Keratinocyte (primary cell): ENCODE data around the gene CCDC85C. TPM values are rescaled to one million over a fixed set of nuclear protein-coding genes. Genes with fewer than 3 reads are reported as not detected.

Experiments
- DNase-seq: peaks from one replicate; pipeline ENCODE4 v3.0.0-alpha.2; 2011; ENCODE audit warnings: low read depth, missing footprints, low spot score
- FAIRE-seq: peaks from 2 replicates; lab custom pipeline; 2011; peaks lifted over from hg19 to GRCh38; lab: Jason Lieb, UNC
- H2AFZ ChIP-seq: 2 replicates; pipeline ENCODE4 v1.6.0; 2012; ENCODE audit warnings: low read length, control low read depth, inconsistent platforms; ENCODE audit not compliant: control insufficient read depth
- H3K27ac ChIP-seq: 2 replicates; pipeline ENCODE4 v1.5.1; 2011; ENCODE audit warnings: low read length; ENCODE audit not compliant: control insufficient read depth, insufficient read depth
- H3K27me3 ChIP-seq: 3 replicates; pipeline ENCODE4 v1.6.0; 2011; ENCODE audit warnings: low read length; ENCODE audit not compliant: control insufficient read depth, insufficient read depth; ENCODE audit errors: extremely low read depth
- H3K36me3 ChIP-seq, 2 experiments: 2 replicates in 1 of 2; 3 replicates in 1 of 2; pipeline ENCODE4 v1.5.1; 2011; ENCODE audit warnings: low read length in 2 of 2, mild to moderate bottlenecking in 1 of 2; ENCODE audit not compliant: control insufficient read depth in 2 of 2, insufficient read depth in 2 of 2; ENCODE audit errors: extremely low read depth in 1 of 2
- H3K4me1 ChIP-seq: 3 replicates; pipeline ENCODE4 v1.5.1; 2011; ENCODE audit warnings: low read length; ENCODE audit not compliant: control insufficient read depth, insufficient read depth; ENCODE audit errors: extremely low read depth
- H3K4me2 ChIP-seq: 3 replicates; pipeline ENCODE4 v1.6.0; 2011; ENCODE audit warnings: low read depth, low read length; ENCODE audit not compliant: control insufficient read depth, insufficient read depth; ENCODE audit errors: extremely low read depth
- H3K4me3 ChIP-seq, 3 experiments: fragments of 200-600 bp in 1 of 3; sonication (generic) in 1 of 3; 2 replicates in 2 of 3; 3 replicates in 1 of 3; pipeline ENCODE4 v1.5.1; 2011 to 2016; ENCODE audit warnings: low read length in 3 of 3, mild to moderate bottlenecking in 3 of 3, control low read depth in 2 of 3, inconsistent platforms in 1 of 3, low read depth in 1 of 3, mixed read lengths in 1 of 3, mixed run types in 1 of 3, moderate library complexity in 1 of 3; ENCODE audit not compliant: control insufficient read depth in 2 of 3, insufficient read depth in 2 of 3; ENCODE audit errors: extremely low read depth in 1 of 3
- H3K79me2 ChIP-seq: 2 replicates; pipeline ENCODE4 v1.6.0; 2012; ENCODE audit warnings: low read length; ENCODE audit not compliant: control insufficient read depth, insufficient read depth
- H3K9ac ChIP-seq: 3 replicates; pipeline ENCODE4 v1.6.0; 2011; ENCODE audit warnings: low read length; ENCODE audit not compliant: control insufficient read depth, insufficient read depth; ENCODE audit errors: extremely low read depth
- H3K9me1 ChIP-seq: 3 replicates; pipeline ENCODE4 v1.6.0; 2011; ENCODE audit warnings: low read length; ENCODE audit not compliant: control insufficient read depth, insufficient read depth; ENCODE audit errors: extremely low read depth
- H3K9me3 ChIP-seq: 2 replicates; pipeline ENCODE4 v1.5.1; 2012; ENCODE audit warnings: low read depth, low read length; ENCODE audit not compliant: control insufficient read depth
- H4K20me1 ChIP-seq: 3 replicates; pipeline ENCODE4 v1.6.0; 2011; ENCODE audit warnings: low read length; ENCODE audit not compliant: control insufficient read depth, insufficient read depth; ENCODE audit errors: extremely low read depth
- EZH2 ChIP-seq: IDR thresholded peaks from one replicate; pipeline ENCODE4 v1.6.1; 2012; ENCODE audit warnings: inconsistent platforms, mild to moderate bottlenecking, low read length, moderate library complexity
- dilution Hi-C: fragments of 300-500 bp; cut with MboI; formaldehyde crosslinking; loops from one replicate; pipeline ENCODE4 v1.7.0; 2020; ENCODE audit warnings: low sequenced_read_pairs; ENCODE audit not compliant: extremely low pct_ligation_motif_present
- polyA plus RNA-seq, 5 experiments: library from polyadenylated mRNA; depleted of rRNA in 3 of 5; stranded (reverse) in 3 of 5; stranded (forward) in 1 of 5; unstranded in 1 of 5; fragments of >200 nt; gene quantifications; 1 replicate in 1 of 5; 2 replicates in 3 of 5; 3 replicates in 1 of 5; pipeline versions ENCODE4 v1.2.1 to v1.2.3, GENCODE V29; 2011 to 2012; ENCODE audit warnings: missing spikeins in 2 of 5, low read depth in 1 of 5, low replicate concordance in 1 of 5
- TF ChIP-seq, protein P1 (sequence below), 3 experiments: IDR thresholded peaks in 1 of 3; conservative IDR thresholded peaks in 1 of 3; optimal IDR thresholded peaks in 1 of 3; 2 replicates in 2 of 3; 3 replicates in 1 of 3; pipeline versions ENCODE3 to v1.5.1; 2011; ENCODE audit warnings: low read length in 3 of 3, mild to moderate bottlenecking in 3 of 3, moderate library complexity in 2 of 3, control low read depth in 1 of 3, inconsistent platforms in 1 of 3; ENCODE audit not compliant: insufficient read depth in 2 of 3; ENCODE audit errors: extremely low read depth in 1 of 3

Gene CCDC85C
- polyA plus RNA-seq, 1 donor (not counting 4 experiments of a cell fraction or from before 2014, with no cell fraction given): 13.2 TPM

DNA sequence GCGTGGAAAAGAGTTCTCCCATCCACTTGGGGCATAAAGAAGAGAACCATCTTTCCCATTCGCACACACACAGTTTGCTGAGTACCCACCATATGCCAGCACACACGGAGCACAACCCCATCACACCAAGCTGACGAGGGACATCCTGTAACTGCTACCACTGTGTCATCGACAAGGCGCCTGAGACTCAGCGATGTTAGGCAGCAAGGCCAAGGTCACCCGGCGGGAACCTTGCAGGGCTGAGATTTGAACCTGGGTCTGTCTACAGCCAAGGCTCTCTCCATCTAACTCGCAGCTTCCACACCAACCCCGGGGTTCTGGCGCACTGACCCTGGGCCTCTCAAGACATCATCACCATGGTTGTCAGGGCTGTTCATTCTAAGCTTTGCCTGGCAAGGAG lies 60.0 kb downstream of the CCDC85C start:
- H3K4me2 ChIP-seq: no peak overlapping the region
- no peak overlapping the region for H2AFZ ChIP-seq
- no peak overlapping the region for H3K9ac ChIP-seq
- no peaks in the 10 kb centered on the region for H3K9me1 ChIP-seq
- no peak for FAIRE-seq
- H3K27ac ChIP-seq: no peak overlapping the region
- no peaks in the 10 kb centered on the region for H3K27me3 ChIP-seq
- no peak for DNase-seq
- H3K79me2 ChIP-seq: peaks cover 84% of the 10 kb centered on the region
- H4K20me1 ChIP-seq: peaks cover 28% of the 10 kb centered on the region
- no peaks in the 10 kb centered on the region for H3K9me3 ChIP-seq
- no peak for TF ChIP-seq EZH2
- TF ChIP-seq, protein P1, sequence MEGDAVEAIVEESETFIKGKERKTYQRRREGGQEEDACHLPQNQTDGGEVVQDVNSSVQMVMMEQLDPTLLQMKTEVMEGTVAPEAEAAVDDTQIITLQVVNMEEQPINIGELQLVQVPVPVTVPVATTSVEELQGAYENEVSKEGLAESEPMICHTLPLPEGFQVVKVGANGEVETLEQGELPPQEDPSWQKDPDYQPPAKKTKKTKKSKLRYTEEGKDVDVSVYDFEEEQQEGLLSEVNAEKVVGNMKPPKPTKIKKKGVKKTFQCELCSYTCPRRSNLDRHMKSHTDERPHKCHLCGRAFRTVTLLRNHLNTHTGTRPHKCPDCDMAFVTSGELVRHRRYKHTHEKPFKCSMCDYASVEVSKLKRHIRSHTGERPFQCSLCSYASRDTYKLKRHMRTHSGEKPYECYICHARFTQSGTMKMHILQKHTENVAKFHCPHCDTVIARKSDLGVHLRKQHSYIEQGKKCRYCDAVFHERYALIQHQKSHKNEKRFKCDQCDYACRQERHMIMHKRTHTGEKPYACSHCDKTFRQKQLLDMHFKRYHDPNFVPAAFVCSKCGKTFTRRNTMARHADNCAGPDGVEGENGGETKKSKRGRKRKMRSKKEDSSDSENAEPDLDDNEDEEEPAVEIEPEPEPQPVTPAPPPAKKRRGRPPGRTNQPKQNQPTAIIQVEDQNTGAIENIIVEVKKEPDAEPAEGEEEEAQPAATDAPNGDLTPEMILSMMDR (optimal IDR thresholded peaks at IDR 0.05 in 1 of 3, IDR thresholded peaks at IDR 0.05 in 1 of 3, conservative IDR thresholded peaks at IDR 0.05 in 1 of 3; ENCODE audit: extremely low read depth in 1 of 3, insufficient read depth in 2 of 3, low read length in 3 of 3): no peak
- no peaks in the 10 kb centered on the region for H3K36me3 ChIP-seq
- dilution Hi-C loops: no loop called here
- H3K4me3 ChIP-seq: no peak overlapping the region
- peaks cover 11% of the 10 kb centered on the region for H3K4me1 ChIP-seq

DNA sequence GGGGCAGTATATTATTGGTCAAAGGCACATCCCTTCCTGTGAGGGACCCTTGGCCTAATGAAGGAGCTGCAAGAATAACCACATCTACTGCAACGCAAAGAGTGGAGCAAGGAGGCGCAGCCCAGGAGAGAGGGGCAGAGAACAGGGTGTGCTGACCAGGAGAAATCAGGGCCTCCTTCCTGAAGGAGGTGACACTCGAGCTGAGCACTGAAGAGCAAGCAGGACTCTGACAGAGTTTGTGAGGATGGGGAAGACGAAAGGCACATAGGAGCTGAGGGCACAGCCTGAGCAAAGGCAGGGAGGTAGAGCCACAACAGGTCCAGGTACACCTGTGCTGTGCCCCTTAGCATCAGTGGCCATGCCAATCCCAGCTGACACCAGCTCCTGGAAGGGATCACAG lies 60.6 kb downstream of the CCDC85C start:
- no peak for FAIRE-seq
- H3K27me3 ChIP-seq: no peaks in the 10 kb centered on the region

More for the DNA sequence above, 60.6 kb downstream of the CCDC85C start:
- no peaks in the 10 kb centered on the region for H3K9me3 ChIP-seq
- no peak for DNase-seq
- H3K9me1 ChIP-seq: peaks cover 1% of the 10 kb centered on the region
- peaks cover 30% of the 10 kb centered on the region for H4K20me1 ChIP-seq
- H3K9ac ChIP-seq: no peak overlapping the region
- H3K27ac ChIP-seq: no peak overlapping the region
- dilution Hi-C loops: no loop called here
- no peak overlapping the region for H2AFZ ChIP-seq
- peaks cover 85% of the 10 kb centered on the region for H3K79me2 ChIP-seq
- H3K4me2 ChIP-seq: no peak overlapping the region
- TF ChIP-seq, protein P1 (optimal IDR thresholded peaks at IDR 0.05 in 1 of 3, IDR thresholded peaks at IDR 0.05 in 1 of 3, conservative IDR thresholded peaks at IDR 0.05 in 1 of 3; ENCODE audit: extremely low read depth in 1 of 3, insufficient read depth in 2 of 3, low read length in 3 of 3): no peak
- TF ChIP-seq EZH2: no peak
- no peaks in the 10 kb centered on the region for H3K36me3 ChIP-seq
- peaks cover 11% of the 10 kb centered on the region for H3K4me1 ChIP-seq
- H3K4me3 ChIP-seq: no peak overlapping the region
